Aorta (tissue), 5 donors: ENCODE measurements around the gene LMTK2. TPM values are rescaled to one million over a fixed set of nuclear protein-coding genes. Genes with fewer than 3 reads are reported as not detected.
A peak's percentile ranks its signal among the peaks of the same experiment; 100 is the strongest.

Source experiments
- ATAC-seq: fragments of 200-7000 bp; cut with Tn5 transposase; one replicate; pipeline ENCODE4 v1.9.1; 2022; ENCODE audit warnings: moderate library complexity; ENCODE audit not compliant: low FRiP score
- DNase-seq, 2 donors: peaks; one replicate each; pipeline ENCODE4 v3.0.0-alpha.2; 2020
- H3K27ac ChIP-seq, 2 donors: one replicate each; pipeline ENCODE4 v1.5.1; 2013; ENCODE audit warnings: low read length in 2 of 2, mild to moderate bottlenecking in 2 of 2, moderate library complexity in 2 of 2, control low read depth in 1 of 2, inconsistent platforms in 1 of 2, low read depth in 1 of 2
- H3K27me3 ChIP-seq, 2 donors: one replicate each; pipeline ENCODE4 v1.6.1; 2013; ENCODE audit warnings: control low read depth in 1 of 2, low read length in 1 of 2, mild to moderate bottlenecking in 1 of 2, moderate library complexity in 1 of 2; ENCODE audit not compliant: insufficient read depth in 2 of 2, control insufficient read depth in 1 of 2
- H3K36me3 ChIP-seq, 2 donors: one replicate each; pipeline ENCODE4 v1.6.1; 2013; ENCODE audit warnings: control low read depth in 1 of 2, low read length in 1 of 2, mild to moderate bottlenecking in 1 of 2; ENCODE audit not compliant: insufficient read depth in 2 of 2, control insufficient read depth in 1 of 2
- H3K4me1 ChIP-seq, 2 donors: one replicate each; pipeline ENCODE4 v1.6.1; 2013; ENCODE audit warnings: low read length in 2 of 2, control low read depth in 1 of 2, mild to moderate bottlenecking in 1 of 2, moderate library complexity in 1 of 2; ENCODE audit not compliant: insufficient read depth in 2 of 2, control insufficient read depth in 1 of 2
- H3K4me3 ChIP-seq, 2 donors: one replicate each; pipeline ENCODE4 v1.5.1; 2013; ENCODE audit warnings: low read length in 2 of 2, control low read depth in 1 of 2, mild to moderate bottlenecking in 1 of 2
- H3K9me3 ChIP-seq: one replicate; pipeline ENCODE4 v1.6.1; 2013; ENCODE audit warnings: mild to moderate bottlenecking, low read length; ENCODE audit not compliant: control insufficient read depth
- WGBS, 2 donors: extraction: QIAGEN DNeasy Blood & Tissue Kit; methylation state at CpG; one replicate each; pipeline ENCODE4 v1.1.7; 2013; 5-methylcytosine and 5-hydroxymethylcytosine counted together
- intact Hi-C, 2 donors: fragments of 100-400 bp; cut with DNase I; formaldehyde crosslinking; loops; one replicate each; pipeline versions ENCODE4 v1.14.2 to v1.15.0; 2022
- polyA plus RNA-seq, 2 donors: library from polyadenylated mRNA; stranded (reverse); fragments of 200-250 nt; gene quantifications; one replicate each; pipeline ENCODE4 v1.2.3, GENCODE V29; 2013
- total RNA-seq, 2 donors: library from RNA; stranded (reverse); fragmentation: NEBNext Ultra II Directional; extraction: Animal tissue kit (Norgen Biotek cat#: 25700); gene quantifications; one replicate each; pipeline ENCODE4 v1.2.1, GENCODE V29; 2021
- donor health status: healthy with polysubstance abuse.
- donor health status: Bipolar disorder and iron deficiency.
- donor health status: DM: no; HTN: no; CAD: no.
- donor health status: DM: no; HTN: no; CAD: no.
- donor health status: DM: yes; HTN: yes; CAD: no.

Gene LMTK2
- total and polyA plus RNA-seq, 4 donors, result 1.5 to 16.6 (median 8.6) TPM

DNA sequence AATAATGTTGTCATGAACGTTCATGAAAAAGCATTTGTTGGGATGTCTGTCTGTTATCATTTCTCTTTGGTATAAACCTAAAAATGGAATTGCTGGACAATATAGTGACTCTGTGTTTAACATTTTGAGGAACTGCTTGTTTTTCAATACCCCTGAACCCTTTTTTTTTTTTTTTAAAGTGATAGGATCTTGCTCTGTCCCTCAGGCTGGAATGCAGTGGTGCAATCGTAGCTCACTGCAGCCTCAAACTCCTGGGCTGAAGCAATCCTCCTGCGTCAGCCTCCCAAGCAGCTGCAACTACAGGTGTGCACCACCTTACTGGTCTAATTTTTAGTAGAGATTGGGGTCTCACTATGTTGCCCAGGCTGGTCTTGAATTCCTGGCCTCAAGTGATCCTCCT is 15.1 kb upstream of the LMTK2 start:
- peaks cover 3% of the 10 kb centered on the region for H3K9me3 ChIP-seq
- H3K4me1 ChIP-seq, result no peaks in the 10 kb centered on the region
- DNase-seq (no peak), ATAC-seq (no peak)
- no peaks in the 10 kb centered on the region for H3K27me3 ChIP-seq
- WGBS, 2 donors, result 82 to 84% methylated on average over 3 of the region's 3 CpGs
- no peak overlapping the region for H3K4me3 ChIP-seq
- no peak overlapping the region for H3K27ac ChIP-seq
- H3K36me3 ChIP-seq, result no peaks in the 10 kb centered on the region
- intact Hi-C loops, result no loop called here

DNA sequence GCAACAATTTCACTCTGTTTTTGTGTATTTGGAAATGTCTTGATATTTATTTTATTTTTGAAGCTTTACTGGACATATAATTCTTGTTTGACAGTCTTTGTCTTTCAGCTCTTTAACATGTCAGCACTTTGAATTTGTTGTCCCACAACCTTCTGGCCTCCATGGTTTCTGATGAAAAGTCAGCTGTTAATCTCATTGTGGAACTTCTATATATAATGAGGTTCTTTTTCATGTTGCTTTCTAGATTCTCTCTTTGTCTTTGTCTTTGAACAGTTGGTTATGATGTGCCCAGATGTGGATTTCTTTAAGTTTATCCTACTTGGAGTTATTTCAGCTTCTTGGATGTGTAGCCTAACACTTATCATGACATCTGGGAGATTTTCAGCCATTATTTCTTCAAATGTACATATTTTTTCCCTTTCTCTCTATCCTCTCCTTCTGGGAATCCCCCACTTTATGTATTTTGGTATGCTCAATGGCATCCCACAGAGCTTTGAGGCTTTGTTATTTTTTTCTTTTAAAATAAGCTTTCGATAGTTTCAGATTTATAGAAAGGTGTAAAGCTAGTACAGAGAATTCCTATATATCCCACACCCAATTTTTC is 9.5 kb upstream of the LMTK2 start:
- peaks cover 3% of the 10 kb centered on the region for H3K9me3 ChIP-seq
- WGBS, 2 donors, result 80 to 94% methylated on average over 1 of the region's 1 CpG
- H3K27ac ChIP-seq, result no peak overlapping the region
- H3K36me3 ChIP-seq, result no peaks in the 10 kb centered on the region
- ATAC-seq, result no peak
- H3K4me3 ChIP-seq, result no peak overlapping the region
- no peaks in the 10 kb centered on the region for H3K4me1 ChIP-seq
- no peak for DNase-seq
- no peaks in the 10 kb centered on the region for H3K27me3 ChIP-seq
- intact Hi-C loops, result no loop called here

DNA sequence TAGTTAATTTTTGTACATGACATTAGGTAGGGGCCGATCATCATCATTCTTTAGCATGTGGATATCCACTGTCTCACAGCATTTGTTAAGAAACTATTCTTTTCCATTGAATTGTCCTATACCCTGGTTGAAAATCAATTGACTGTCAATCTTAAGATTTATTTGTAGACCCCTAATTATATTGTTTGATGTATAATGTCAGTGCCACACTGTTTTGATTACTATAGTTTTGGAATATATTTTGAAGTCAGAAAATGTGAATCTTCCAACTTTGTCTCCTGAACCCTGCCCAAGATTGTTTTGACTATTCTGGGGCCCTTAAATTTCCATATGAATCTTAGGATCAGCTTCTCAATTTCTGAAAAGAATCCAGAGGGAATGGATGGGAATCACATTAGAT is 6.6 kb upstream of the LMTK2 start:
- Histone ChIP-seq H3K36me3 (no peaks in the 10 kb centered on the region), H3K27ac (no peak overlapping the region), H3K4me3 (no peak overlapping the region), H3K27me3 (no peaks in the 10 kb centered on the region), H3K4me1 (no peaks in the 10 kb centered on the region), H3K9me3 (peaks cover 3% of the 10 kb centered on the region)
- no peak for ATAC-seq
- intact Hi-C loops, result no loop called here
- DNase-seq, result no peak
- 72 to 86% methylated on average over 1 of the region's 1 CpG for WGBS, 2 donors

DNA sequence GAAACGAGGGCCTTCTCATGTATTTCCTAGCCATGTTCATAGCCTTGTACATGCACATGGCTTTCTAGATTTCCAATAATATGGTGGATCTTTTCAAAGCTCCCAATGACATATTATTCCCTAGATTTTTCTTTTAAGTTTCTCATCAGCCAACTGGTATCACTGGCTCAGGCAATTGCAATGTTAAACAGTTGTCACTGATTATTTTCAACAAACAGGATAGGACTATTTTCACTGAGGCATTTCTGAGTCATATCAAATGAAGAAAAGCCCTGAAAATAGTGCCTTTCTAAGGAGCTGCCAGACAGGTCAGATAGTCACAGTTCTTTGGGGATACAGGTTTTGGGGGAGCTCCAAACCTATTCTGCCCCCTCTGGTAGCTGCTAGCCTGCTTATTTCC is 4.5 kb upstream of the LMTK2 start:
- no peak overlapping the region for H3K27ac ChIP-seq
- no peaks in the 10 kb centered on the region for H3K9me3 ChIP-seq
- intact Hi-C loops, result no loop called here
- no peaks in the 10 kb centered on the region for H3K27me3 ChIP-seq
- H3K4me3 ChIP-seq, result no peak overlapping the region
- DNase-seq (no peak), ATAC-seq (no peak)
- no peaks in the 10 kb centered on the region for H3K36me3 ChIP-seq
- no peaks in the 10 kb centered on the region for H3K4me1 ChIP-seq
- 47 to 51% methylated on average over 1 of the region's 1 CpG for WGBS, 2 donors

DNA sequence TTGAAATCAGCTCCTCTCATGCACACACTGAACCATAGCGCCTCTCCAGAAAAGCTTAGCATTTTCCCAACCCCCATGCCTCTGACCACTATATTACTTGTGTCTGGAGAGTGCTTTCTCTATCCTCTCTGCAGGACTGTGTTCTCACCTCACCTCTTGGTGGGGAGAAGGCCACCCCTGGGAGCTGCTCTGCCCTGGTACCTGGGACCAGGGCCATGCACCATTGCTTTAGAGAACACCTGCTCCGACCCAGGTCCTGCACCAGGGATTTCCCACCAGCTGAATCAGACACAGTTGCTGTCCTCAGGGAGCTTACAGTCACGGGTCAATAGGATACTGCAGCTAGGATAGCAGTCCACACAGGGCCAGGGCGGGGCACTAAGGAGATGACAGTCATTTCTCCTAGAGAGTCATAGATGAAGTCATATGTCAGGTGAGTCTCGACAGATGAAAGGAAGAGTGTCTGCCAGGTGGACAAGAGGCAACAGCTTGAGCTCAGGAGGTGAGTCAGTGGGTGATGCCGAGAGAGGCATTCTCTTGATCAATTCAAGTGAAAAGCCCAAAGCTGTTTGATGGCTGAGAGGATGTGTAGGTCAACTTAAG is 619 bp upstream of the LMTK2 start:
- H3K27ac ChIP-seq, result no peak overlapping the region
- no peaks in the 10 kb centered on the region for H3K9me3 ChIP-seq

DNA sequence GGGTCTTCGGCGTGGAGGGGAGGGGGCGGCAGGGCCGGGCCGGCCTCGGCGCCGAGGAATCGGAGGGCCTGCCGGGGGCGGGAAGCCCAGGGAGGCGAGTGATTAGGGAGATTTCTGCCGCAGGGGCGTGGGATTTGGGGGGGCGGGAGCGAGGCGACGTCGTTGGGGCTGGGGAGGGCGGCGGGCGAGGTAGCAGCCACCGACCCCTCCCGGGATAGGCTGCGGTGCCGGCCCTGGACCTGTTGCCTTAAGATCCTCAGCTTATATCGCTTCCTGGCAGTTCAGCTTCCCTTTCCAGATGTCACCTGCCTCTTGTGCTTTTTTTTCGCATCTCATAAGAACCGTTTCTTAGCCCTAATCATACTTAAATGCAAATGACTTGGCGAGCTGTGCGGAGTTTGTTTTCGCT is 655 bp downstream of the LMTK2 start:
- DNase-seq (no peak), ATAC-seq (no peak)
- H3K27me3 ChIP-seq, result no peaks in the 10 kb centered on the region
- H3K4me3 ChIP-seq, result peak overlapping the region; percentile 97 to 98
- no peaks in the 10 kb centered on the region for H3K36me3 ChIP-seq
- H3K4me1 ChIP-seq, result no peaks in the 10 kb centered on the region
- WGBS, 2 donors, result 0% methylated on average over 20 to 32 of the region's 32 CpGs
- H3K27ac ChIP-seq, result no peak overlapping the region
- no peaks in the 10 kb centered on the region for H3K9me3 ChIP-seq
- intact Hi-C loops, result loop anchor here (2.0 to 5.0 kb wide), 2 partner anchors 60 to 61 kb away; no protein-coding TSS in a partner anchor

More for the DNA sequence above, 619 bp upstream of the LMTK2 start:
- intact Hi-C loops, result loop anchor here (2.0 to 5.0 kb wide), 2 partner anchors 61 to 63 kb away; no protein-coding TSS in a partner anchor
- WGBS, 2 donors, result 73 to 74% methylated on average over 6 of the region's 6 CpGs
- Histone ChIP-seq H3K4me3 (no peak overlapping the region), H3K27me3 (no peaks in the 10 kb centered on the region), H3K4me1 (no peaks in the 10 kb centered on the region), H3K36me3 (no peaks in the 10 kb centered on the region)
- no peak for ATAC-seq
- DNase-seq, result no peak

DNA sequence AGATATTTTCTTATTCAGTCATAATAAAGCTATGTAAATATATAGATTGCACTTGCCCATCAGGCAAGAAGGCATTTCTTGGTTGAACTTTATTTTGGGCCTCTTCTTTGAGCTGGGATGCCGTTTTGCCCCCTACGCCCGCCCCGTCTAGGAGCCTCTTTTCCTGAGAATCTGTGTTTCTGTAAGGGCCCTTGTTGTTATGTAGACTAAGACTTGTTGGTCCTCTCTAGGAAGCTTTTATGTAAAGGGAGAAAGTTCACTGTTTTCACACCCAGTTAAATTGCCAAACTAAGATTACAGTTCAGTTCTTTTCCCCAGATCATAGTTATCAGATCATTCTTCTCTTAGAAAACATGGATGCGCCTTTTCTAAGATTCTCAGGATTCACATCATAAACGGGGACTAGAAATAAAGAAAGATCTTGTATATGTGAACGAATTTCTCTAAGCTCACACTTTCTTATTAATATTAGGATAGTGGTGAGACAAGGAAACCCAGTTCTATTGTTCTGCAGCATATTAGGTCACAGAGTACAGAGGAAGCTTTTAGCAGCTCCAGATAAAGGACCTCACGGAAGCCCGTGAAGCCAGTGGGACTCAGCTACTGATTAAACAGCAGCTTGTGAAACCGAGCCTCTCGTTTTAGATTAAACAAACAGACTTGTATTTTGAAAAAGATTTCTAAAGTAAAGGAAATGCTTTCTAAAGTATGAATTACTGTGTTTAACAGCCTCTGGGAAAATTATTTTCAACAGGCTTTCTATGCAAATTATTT is 3.8 kb downstream of the LMTK2 start:
- Histone ChIP-seq H3K36me3 (no peaks in the 10 kb centered on the region), H3K27me3 (no peaks in the 10 kb centered on the region), H3K27ac (no peak overlapping the region), H3K4me1 (no peaks in the 10 kb centered on the region), H3K9me3 (no peaks in the 10 kb centered on the region), H3K4me3 (no peak overlapping the region)
- no peak for ATAC-seq
- intact Hi-C loops, result no loop called here
- no peak for DNase-seq
- WGBS, 2 donors, result 64 to 67% methylated on average over 11 of the region's 11 CpGs

DNA sequence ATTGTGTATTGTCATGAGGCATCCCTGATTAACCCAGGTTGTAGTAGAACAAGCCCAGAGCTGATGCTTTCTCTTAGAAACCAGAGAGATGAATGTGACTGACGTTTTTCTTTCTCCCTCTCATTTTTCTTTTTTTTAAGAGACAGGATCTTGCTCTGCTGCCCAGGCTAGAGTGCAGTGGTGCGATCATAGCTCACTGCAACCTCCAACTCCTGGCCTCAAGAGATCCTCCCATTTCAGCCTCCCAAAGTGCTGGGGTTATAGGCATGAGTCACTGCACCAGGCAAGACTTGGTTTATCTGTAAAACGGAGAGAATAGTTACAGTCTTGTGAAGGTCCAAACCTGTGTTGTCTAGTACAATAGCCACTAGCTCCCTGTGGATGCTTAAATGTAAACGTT is 5.4 kb downstream of the LMTK2 start:
- DNase-seq (no peak), ATAC-seq (no peak)
- Histone ChIP-seq H3K9me3 (no peaks in the 10 kb centered on the region), H3K4me1 (no peaks in the 10 kb centered on the region), H3K27me3 (no peaks in the 10 kb centered on the region), H3K4me3 (no peak overlapping the region), H3K27ac (no peak overlapping the region), H3K36me3 (no peaks in the 10 kb centered on the region)
- intact Hi-C loops, result no loop called here
- 78 to 81% methylated on average over 4 of the region's 4 CpGs for WGBS, 2 donors
